Stimulated activated naive CD8-positive, alpha-beta T cell treated with anti-CD3 and anti-CD28 coated beads, Interleukin-15, amount 100 ng/mL, for 72 hours (primary cell): ENCODE measurements around the gene NDUFB2.
"Not testable (repeated sequence)": the region's sequence is repeated elsewhere in the genome, so short reads cannot be mapped to it uniquely, and the experiment has no call there.

Source experiments
- ATAC-seq: fragments of 150-1000 bp; cut with Tn5 transposase; 2 replicates; pipeline ENCODE4 v1.10.0; 2021; ENCODE audit warnings: mild to moderate bottlenecking, moderate library complexity
- DNase-seq, 2 donors: peaks; one replicate each; pipeline ENCODE4 v3.0.0; 2021 to 2022
- H3K27ac Mint-ChIP-seq, 2 donors: one replicate each; pipeline ENCODE4 v1.8.0; 2022; ENCODE audit warnings: mild to moderate bottlenecking in 2 of 2, mixed read lengths in 2 of 2, moderate library complexity in 2 of 2
- H3K27me3 Mint-ChIP-seq: one replicate; pipeline ENCODE4 v1.8.0; 2022; ENCODE audit warnings: mixed read lengths
- H3K4me1 Mint-ChIP-seq: one replicate; pipeline ENCODE4 v1.8.0; 2022; ENCODE audit warnings: mild to moderate bottlenecking, mixed read lengths
- H3K4me3 Mint-ChIP-seq, 2 donors: one replicate each; pipeline ENCODE4 v1.8.0; 2022; ENCODE audit warnings: mild to moderate bottlenecking in 2 of 2, mixed read lengths in 2 of 2, moderate library complexity in 1 of 2
- H3K9me3 Mint-ChIP-seq, 2 donors: one replicate each; pipeline ENCODE4 v1.8.0; 2022; ENCODE audit warnings: mixed read lengths in 2 of 2

The NDUFB2 gene

GRCh38 chr7:140668641-140669040, 27.9 kb upstream of the NDUFB2 start:
- Mint-ChIP-seq H3K27ac (no peak overlapping the region), H3K4me3 (no peak overlapping the region), H3K4me1 (peaks cover 11% of the 10 kb centered on the region), H3K27me3 (peaks cover 10% of the 10 kb centered on the region), H3K9me3 (no peaks in the 10 kb centered on the region)
- DNase-seq (no peak), ATAC-seq (no peak)

GRCh38 chr7:140669352-140669751, 27.2 kb upstream of the NDUFB2 start:
- DNase-seq: no peak
- ATAC-seq: no peak
- peaks cover 18% of the 10 kb centered on the region for H3K4me1 Mint-ChIP-seq
- H3K4me3 Mint-ChIP-seq: no peak overlapping the region
- peaks cover 10% of the 10 kb centered on the region for H3K27me3 Mint-ChIP-seq
- no peak overlapping the region for H3K27ac Mint-ChIP-seq
- H3K9me3 Mint-ChIP-seq: no peaks in the 10 kb centered on the region

GRCh38 chr7:140669862-140670261, 26.6 kb upstream of the NDUFB2 start:
- peaks cover 23% of the 10 kb centered on the region for H3K4me1 Mint-ChIP-seq
- H3K27me3 Mint-ChIP-seq, H3K4me3 Mint-ChIP-seq, H3K27ac Mint-ChIP-seq, ATAC-seq, H3K9me3 Mint-ChIP-seq, DNase-seq: not testable (repeated sequence)

GRCh38 chr7:140670343-140670935, 26.1 kb upstream of the NDUFB2 start:
- ATAC-seq: no peak
- Mint-ChIP-seq H3K9me3 (no peaks in the 10 kb centered on the region), H3K27ac (no peak overlapping the region), H3K27me3 (peaks cover 4% of the 10 kb centered on the region), H3K4me3 (no peak overlapping the region), H3K4me1 (peaks cover 29% of the 10 kb centered on the region)
- DNase-seq: no peak

GRCh38 chr7:140671966-140672365, 24.5 kb upstream of the NDUFB2 start:
- peak overlapping the region in 1 of 2 donors; percentile 85 for H3K27ac Mint-ChIP-seq
- DNase-seq (no peak), ATAC-seq (no peak)
- H3K4me3 Mint-ChIP-seq: peak overlapping the region; percentile 67 to 76
- no peaks in the 10 kb centered on the region for H3K9me3 Mint-ChIP-seq
- no peaks in the 10 kb centered on the region for H3K27me3 Mint-ChIP-seq
- peaks cover 43% of the 10 kb centered on the region for H3K4me1 Mint-ChIP-seq

- DNase-seq: peak in 1 of 2 donors; percentile 60
- Mint-ChIP-seq H3K4me1 (peaks cover 44% of the 10 kb centered on the region), H3K9me3 (no peaks in the 10 kb centered on the region), H3K4me3 (peak within 1 kb of the TSS; percentile 93 to 96), H3K27me3 (no peaks in the 10 kb centered on the region), H3K27ac (peak within 1 kb of the TSS; percentile 71 to 86)
- peak; percentile 82 for ATAC-seq
These were observed 24.0 kb upstream of the NDUFB2 start, which contains the start of gene ADCK2 for GRCh38 chr7:140672382-140673062. Gene ADCK2 (plus strand): TSS chr7:140672945. CDS start chr7:140673331, 386 bp downstream.

GRCh38 chr7:140673063-140673773, 23.3 kb upstream of the NDUFB2 start:
- Mint-ChIP-seq H3K4me1 (peaks cover 51% of the 10 kb centered on the region), H3K9me3 (no peaks in the 10 kb centered on the region), H3K27ac (peak overlapping the region; percentile 71 to 86), H3K27me3 (no peaks in the 10 kb centered on the region), H3K4me3 (peak overlapping the region; percentile 93 to 96)
- DNase-seq: peak; percentile 61 to 72
- peak; percentile 83 for ATAC-seq

- ATAC-seq (no peak), DNase-seq (no peak)
- peak overlapping the region; percentile 71 to 86 for H3K27ac Mint-ChIP-seq
- H3K9me3 Mint-ChIP-seq: no peaks in the 10 kb centered on the region
- peaks cover 51% of the 10 kb centered on the region for H3K4me1 Mint-ChIP-seq
- peak overlapping the region; percentile 93 to 96 for H3K4me3 Mint-ChIP-seq
- no peaks in the 10 kb centered on the region for H3K27me3 Mint-ChIP-seq
These were observed 22.7 kb upstream of the NDUFB2 start for GRCh38 chr7:140673774-140674155.

- DNase-seq (no peak), ATAC-seq (no peak)
- Mint-ChIP-seq H3K4me1 (peaks cover 51% of the 10 kb centered on the region), H3K27ac (peak overlapping the region in 1 of 2 donors; percentile 71), H3K9me3 (no peaks in the 10 kb centered on the region), H3K27me3 (no peaks in the 10 kb centered on the region), H3K4me3 (peak overlapping the region; percentile 93 to 96)
These were observed 22.1 kb upstream of the NDUFB2 start for GRCh38 chr7:140674356-140674800.

GRCh38 chr7:140674899-140675701, 21.4 kb upstream of the NDUFB2 start:
- Mint-ChIP-seq H3K4me3 (peak overlapping the region; percentile 93 to 96), H3K27me3 (no peaks in the 10 kb centered on the region), H3K4me1 (peaks cover 51% of the 10 kb centered on the region), H3K27ac (peak overlapping the region; percentile 58 to 79), H3K9me3 (no peaks in the 10 kb centered on the region)
- DNase-seq: no peak
- no peak for ATAC-seq

GRCh38 chr7:140675726-140676125, 20.8 kb upstream of the NDUFB2 start:
- Mint-ChIP-seq H3K4me1 (peaks cover 51% of the 10 kb centered on the region), H3K27ac (peak overlapping the region in 1 of 2 donors; percentile 19), H3K4me3 (no peak overlapping the region), H3K27me3 (no peaks in the 10 kb centered on the region), H3K9me3 (no peaks in the 10 kb centered on the region)
- DNase-seq (no peak), ATAC-seq (no peak)

GRCh38 chr7:140676306-140676705, 20.2 kb upstream of the NDUFB2 start:
- ATAC-seq (no peak), DNase-seq (no peak)
- peaks cover 51% of the 10 kb centered on the region for H3K4me1 Mint-ChIP-seq
- H3K9me3 Mint-ChIP-seq: no peaks in the 10 kb centered on the region
- H3K27me3 Mint-ChIP-seq: no peaks in the 10 kb centered on the region
- H3K4me3 Mint-ChIP-seq: no peak overlapping the region
- H3K27ac Mint-ChIP-seq: peak overlapping the region in 1 of 2 donors; percentile 10

- DNase-seq, ATAC-seq, H3K27me3 Mint-ChIP-seq, H3K4me3 Mint-ChIP-seq, H3K9me3 Mint-ChIP-seq, H3K27ac Mint-ChIP-seq: not testable (repeated sequence)
- H3K4me1 Mint-ChIP-seq: peaks cover 49% of the 10 kb centered on the region
These were observed 19.6 kb upstream of the NDUFB2 start for GRCh38 chr7:140676956-140677355.

- H3K9me3 Mint-ChIP-seq: no peaks in the 10 kb centered on the region
- H3K27me3 Mint-ChIP-seq: no peaks in the 10 kb centered on the region
- no peak overlapping the region for H3K4me3 Mint-ChIP-seq
- H3K4me1 Mint-ChIP-seq: peaks cover 44% of the 10 kb centered on the region
- peak overlapping the region in 1 of 2 donors; percentile 21 for H3K27ac Mint-ChIP-seq
- DNase-seq (no peak), ATAC-seq (no peak)
These were observed 19.0 kb upstream of the NDUFB2 start for GRCh38 chr7:140677496-140677895.

- H3K4me3 Mint-ChIP-seq: no peak overlapping the region
- ATAC-seq (no peak), DNase-seq (no peak)
- no peaks in the 10 kb centered on the region for H3K27me3 Mint-ChIP-seq
- H3K4me1 Mint-ChIP-seq: peaks cover 44% of the 10 kb centered on the region
- H3K27ac Mint-ChIP-seq: peak overlapping the region in 1 of 2 donors; percentile 14
- no peaks in the 10 kb centered on the region for H3K9me3 Mint-ChIP-seq
These were observed 18.3 kb upstream of the NDUFB2 start for GRCh38 chr7:140678081-140678815.
